Astrocyte of the spinal cord (primary cell): ENCODE data around the gene PANK4.
A peak's percentile ranks its signal among the peaks of the same experiment; 100 is the strongest.

Source experiments
- DNase-seq: peaks from one replicate; pipeline ENCODE4 v3.0.0; 2011; ENCODE audit warnings: low read depth, low spot score
- H3K4me3 ChIP-seq: 2 replicates; pipeline ENCODE4 v1.5.1; 2011; ENCODE audit warnings: low read depth, mild to moderate bottlenecking, low read length, moderate library complexity
- in situ Hi-C: cut with HindIII; loops from 2 replicates; pipeline ENCODE4 v1.10.0; 2017; ENCODE audit warnings: low sequenced_read_pairs
- TF ChIP-seq, protein P1 (sequence below): IDR thresholded peaks from 2 replicates; pipeline ENCODE4 v1.5.1; 2012; ENCODE audit warnings: low read depth, mild to moderate bottlenecking, low read length, inconsistent platforms

PANK4 gene

GRCh38 chr1:2469103-2469940, 57.1 kb downstream of the PANK4 start:
- no peak for DNase-seq
- no peak overlapping the region for H3K4me3 ChIP-seq
- in situ Hi-C loops, result no loop called here
- TF ChIP-seq, protein P1, sequence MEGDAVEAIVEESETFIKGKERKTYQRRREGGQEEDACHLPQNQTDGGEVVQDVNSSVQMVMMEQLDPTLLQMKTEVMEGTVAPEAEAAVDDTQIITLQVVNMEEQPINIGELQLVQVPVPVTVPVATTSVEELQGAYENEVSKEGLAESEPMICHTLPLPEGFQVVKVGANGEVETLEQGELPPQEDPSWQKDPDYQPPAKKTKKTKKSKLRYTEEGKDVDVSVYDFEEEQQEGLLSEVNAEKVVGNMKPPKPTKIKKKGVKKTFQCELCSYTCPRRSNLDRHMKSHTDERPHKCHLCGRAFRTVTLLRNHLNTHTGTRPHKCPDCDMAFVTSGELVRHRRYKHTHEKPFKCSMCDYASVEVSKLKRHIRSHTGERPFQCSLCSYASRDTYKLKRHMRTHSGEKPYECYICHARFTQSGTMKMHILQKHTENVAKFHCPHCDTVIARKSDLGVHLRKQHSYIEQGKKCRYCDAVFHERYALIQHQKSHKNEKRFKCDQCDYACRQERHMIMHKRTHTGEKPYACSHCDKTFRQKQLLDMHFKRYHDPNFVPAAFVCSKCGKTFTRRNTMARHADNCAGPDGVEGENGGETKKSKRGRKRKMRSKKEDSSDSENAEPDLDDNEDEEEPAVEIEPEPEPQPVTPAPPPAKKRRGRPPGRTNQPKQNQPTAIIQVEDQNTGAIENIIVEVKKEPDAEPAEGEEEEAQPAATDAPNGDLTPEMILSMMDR, result no peak

DNA sequence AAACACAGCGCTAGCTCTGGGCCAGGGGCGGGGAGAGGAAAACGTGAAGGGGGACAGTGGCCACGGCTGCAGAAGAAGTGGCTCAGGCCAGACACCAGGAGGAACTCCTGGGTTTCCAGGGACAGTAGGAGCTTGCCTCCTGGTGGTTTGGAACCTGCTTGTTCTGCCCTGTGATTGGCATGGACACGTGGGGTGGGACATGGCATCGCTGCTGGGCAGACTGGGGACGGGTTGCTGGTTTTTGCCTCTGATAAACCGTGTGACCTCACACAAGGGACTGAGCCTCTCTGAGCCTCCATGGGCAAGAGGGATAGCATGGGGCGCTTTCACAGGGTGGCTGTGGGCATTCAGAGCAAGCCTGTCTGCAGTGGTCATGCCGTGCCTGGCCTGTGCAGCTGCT, 57.9 kb downstream of the PANK4 start:
- in situ Hi-C loops, result no loop called here
- TF ChIP-seq, protein P1, result no peak
- no peak overlapping the region for H3K4me3 ChIP-seq
- no peak for DNase-seq

DNA sequence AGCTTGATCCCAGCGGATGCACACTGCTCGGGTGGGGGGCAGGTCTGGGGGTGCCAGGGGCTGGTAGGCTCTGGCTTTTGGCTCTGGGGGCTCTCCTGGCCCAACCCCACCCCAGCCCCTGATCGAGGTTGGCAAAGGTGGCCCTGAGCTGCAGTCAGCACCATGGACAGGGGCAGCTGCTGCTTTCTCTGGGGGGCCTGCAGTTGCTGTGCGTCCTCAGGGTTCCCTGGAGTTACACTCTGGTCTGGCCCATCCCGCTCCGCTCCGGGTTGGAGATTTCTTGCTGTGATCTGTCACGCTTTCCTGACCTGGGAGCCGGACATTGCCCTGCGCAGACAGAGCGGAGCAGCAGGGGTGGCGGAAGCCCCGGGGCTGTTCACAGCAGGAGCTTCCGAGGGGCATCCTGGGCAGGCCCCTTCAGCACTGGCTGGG, 58.3 kb downstream of the PANK4 start:
- peak; percentile 20 for DNase-seq
- no peak overlapping the region for H3K4me3 ChIP-seq
- in situ Hi-C loops, result no loop called here
- TF ChIP-seq, protein P1, result no peak

DNA sequence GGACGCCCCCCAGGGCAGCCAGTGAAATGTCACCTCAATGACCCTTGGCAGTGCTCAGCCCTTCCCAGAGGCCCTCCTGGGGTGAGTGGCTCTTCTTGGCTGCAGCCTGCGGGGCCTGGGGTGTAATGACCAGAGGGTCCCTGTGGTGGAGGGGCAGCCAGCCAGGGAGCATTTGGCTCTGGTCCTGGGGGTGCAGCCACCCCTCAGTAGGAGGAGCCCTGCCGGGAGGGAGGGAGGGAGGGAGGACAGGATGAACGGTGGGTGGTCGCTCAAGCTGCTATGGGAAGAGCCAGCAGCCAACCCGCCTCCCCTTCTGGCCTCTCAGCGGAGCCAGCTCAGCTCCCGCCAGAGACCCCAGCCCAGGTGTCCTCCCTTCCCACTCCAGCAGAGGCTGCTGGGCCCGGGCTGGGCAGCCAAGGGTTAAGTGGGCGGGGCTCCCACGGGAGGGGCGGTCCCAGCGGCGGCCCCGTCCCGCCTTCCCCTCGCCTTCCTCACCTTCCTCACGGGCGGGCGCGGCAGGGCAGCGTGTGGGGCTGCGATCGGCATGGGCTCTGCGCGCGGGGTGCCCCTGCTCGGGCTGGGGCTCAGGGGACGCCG, 59.3 kb downstream of the PANK4 start:
- in situ Hi-C loops, result no loop called here
- no peak for DNase-seq
- no peak overlapping the region for H3K4me3 ChIP-seq
- TF ChIP-seq, protein P1, result no peak

- TF ChIP-seq, protein P1, result no peak
- in situ Hi-C loops, result no loop called here
- no peak overlapping the region for H3K4me3 ChIP-seq
- DNase-seq, result no peak
Measured at GRCh38 chr1:2466270-2466665, 60.1 kb downstream of the PANK4 start.

DNA sequence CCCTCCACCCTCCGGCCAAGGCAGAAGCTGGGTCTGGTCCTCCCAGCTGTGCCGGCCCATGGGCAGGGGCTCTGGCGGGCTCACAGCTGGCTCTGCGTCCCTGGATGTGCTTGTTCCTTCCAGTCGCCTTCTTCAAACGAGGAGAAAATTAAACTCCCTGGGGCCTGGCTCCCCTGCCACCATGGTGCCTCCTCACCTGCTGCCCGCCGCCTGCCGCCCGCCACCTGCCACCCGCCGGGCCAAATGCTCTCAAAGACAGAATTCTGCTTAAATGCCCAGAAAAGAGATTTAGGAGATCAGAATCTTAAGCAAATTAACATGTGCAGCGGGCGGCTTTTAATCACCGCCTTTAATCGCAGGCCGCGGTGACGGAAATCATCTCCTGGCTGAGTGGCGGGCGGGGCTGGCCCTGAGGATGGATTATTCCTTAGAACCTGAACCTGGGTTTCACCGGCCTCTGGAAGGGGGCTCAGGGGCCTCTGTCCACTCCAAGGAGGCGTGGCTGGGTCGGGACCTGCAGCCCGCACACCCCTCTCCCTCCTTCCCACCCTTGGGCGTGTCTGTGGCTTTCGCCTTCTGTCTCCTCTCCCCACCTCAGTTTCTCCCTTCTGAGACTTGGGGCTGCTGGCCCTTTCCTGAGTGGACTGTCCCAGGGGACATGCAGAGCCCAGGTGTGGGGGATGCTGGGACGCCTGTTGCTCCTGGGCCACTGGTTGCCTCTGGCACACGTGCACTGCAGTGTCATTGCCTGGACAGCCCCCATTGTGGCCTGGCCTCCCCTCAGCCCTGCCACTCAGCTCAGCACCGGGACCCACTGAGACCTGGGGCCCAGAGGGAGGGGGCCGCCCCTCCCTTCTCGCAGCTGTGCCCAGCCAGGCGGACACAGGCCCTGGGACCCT, 60.8 kb downstream of the PANK4 start:
- in situ Hi-C loops, result no loop called here
- no peak overlapping the region for H3K4me3 ChIP-seq
- no peak for DNase-seq
- TF ChIP-seq, protein P1, result no peak
